ENCODE data around the gene SCN7A.
"Not testable (repeated sequence)": the region's sequence is repeated elsewhere in the genome, so short reads cannot be mapped to it uniquely, and the experiment has no call there.

SCN7A gene

DNA sequence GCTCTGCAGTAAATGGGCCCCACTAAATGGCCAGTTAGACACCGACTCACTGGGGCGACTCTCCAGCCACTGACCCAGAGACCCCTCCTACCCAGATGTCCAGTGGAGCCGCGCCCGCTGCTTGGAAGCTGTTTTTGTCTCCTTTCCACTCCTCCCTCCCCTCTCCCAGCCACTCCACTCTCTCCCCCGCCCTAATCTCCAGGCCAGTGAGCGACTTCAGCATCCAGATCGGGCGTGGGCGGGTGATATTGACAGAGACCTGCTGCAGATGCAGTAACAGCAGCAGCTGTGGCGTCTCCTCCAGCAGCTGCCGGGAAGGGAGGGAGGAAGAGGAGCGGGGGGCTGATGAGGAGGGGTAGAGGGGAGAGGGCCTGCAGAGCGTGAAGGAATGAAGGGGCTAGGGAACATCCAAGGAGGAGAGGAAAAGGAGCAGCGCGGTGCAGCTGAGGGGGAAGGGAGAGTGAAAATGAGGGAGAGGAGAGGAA is at the start of gene SCN7A:
SCN7A (minus strand) TSS at position 110 of the 485 bp plus-strand sequence. CDS start 16,553 bp downstream, outside the sequence.
- no peak for DNase-seq (ENCODE audit: low spot score)

- peak; percentile 55 for DNase-seq (ENCODE audit: low spot score)
These were observed 45.5 kb upstream of the SCN7A start for GRCh38 chr2:166539340-166540162.

GRCh38 chr2:166536111-166536510 is 42.1 kb upstream of the SCN7A start:
- DNase-seq (ENCODE audit: low spot score): no peak

GRCh38 chr2:166521155-166521554 is 27.1 kb upstream of the SCN7A start:
- DNase-seq (ENCODE audit: low spot score): no peak

- DNase-seq (ENCODE audit: low spot score): no peak
These were observed 26.6 kb upstream of the SCN7A start for GRCh38 chr2:166520604-166521003.

- no peak for DNase-seq (ENCODE audit: low spot score)
These were observed 25.4 kb upstream of the SCN7A start for GRCh38 chr2:166519391-166519962.

DNA sequence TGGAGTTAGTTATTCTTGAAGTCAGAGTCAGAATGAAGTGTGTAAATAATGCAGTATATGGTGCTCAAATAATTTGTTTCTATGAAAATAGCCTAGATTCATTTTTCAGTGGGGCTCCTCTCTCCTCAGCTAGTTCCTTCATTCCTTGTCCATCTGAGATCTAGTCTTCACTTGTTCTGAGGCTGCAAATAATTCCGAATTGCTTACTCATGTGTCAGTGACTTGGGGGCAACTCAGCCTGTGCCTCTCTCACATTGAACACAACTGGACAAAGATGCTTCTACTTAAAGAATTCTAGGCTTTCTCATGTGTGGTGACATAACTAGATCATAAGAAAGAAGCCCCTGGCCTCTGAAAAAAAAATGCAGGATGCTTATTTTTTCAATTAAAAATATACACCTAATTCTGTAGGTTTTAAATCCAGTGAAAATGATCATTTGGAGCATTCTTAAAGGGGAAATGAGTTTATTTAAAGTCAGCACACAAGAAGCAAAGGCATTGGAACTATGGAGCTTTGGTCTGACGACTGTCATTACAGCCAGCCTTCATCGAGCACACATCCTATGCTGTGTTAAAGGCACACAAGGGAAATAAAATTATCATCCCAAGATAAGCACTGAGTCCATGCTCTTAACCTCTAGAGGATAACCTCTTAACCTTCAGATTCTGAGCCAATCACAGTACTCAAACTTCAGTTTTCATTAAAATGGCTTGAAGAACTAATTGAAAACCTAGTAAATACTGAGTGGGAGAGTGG is 24.8 kb upstream of the SCN7A start:
- no peak for DNase-seq (ENCODE audit: low spot score)

DNA sequence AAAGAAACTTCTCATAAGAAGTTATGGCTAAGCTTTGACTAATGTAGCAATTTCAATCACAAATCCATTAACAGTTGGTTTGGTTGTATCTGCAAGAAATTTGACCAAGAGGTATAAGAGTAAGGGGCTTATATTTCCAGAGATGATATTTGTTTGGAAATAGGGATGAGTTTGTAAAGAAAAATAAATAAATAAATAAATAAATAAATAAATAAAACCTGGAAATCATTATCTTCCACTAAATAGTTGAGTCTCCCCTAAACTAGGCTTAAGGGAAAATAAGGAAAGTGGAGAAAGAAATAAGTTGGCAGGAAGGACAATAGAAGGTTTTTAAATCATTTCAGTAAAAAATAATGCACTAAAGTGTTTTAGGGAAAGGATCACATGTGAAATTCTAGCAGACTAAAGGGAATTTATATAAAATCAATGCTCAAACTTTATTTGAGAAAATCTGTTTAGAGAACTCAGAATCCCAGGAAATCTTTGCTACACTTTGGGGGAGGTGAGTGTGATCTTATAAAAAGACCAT is 23.5 kb upstream of the SCN7A start:
- no peak for DNase-seq (ENCODE audit: low spot score)

GRCh38 chr2:166516712-166517303 is 22.8 kb upstream of the SCN7A start:
- peak; percentile 25 for DNase-seq (ENCODE audit: low spot score)

GRCh38 chr2:166513952-166514351 is 19.9 kb upstream of the SCN7A start:
- no peak for DNase-seq (ENCODE audit: low spot score)

DNA sequence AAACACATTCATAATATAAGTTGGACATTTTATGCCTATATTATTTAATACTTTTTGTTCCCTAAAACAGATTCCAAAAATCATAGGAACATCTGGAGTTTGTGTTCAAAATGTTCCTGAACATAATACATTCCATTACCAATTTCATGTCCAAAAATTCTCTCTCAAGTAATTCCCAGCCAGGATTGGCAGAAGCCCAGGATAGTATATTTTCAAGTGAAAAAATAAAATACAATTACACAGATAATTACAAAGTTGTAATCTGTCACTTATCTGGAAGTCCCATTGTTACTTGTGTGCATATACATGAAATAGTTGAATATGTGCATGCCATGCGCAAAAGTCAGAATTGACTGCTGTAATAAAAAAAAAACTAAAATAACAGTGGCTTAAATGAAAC is 5.2 kb upstream of the SCN7A start:
- DNase-seq (ENCODE audit: low spot score): no peak

- no peak for DNase-seq (ENCODE audit: low spot score)
These were observed 2.6 kb downstream of the SCN7A start for GRCh38 chr2:166491461-166491860.

DNA sequence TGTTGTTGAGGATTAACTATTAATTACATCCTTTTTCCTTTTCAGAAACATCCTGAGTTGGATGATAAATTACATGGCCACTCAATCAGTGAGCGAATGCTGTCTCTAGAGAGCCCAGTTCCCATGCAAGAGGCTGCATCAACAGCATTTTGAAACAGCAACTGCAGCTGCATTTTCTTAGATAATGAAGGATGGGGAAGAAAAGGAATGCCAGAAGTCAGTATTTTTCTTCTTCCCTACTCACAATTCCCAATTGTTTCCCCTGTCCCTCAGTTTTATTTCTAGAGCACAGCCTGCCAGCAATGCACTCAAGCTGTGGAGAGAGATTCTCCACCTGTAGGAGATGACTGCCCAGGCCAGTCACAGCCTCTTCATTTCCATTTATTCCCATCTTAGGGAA is 6.9 kb downstream of the SCN7A start:
- DNase-seq (ENCODE audit: low spot score): no peak

DNA sequence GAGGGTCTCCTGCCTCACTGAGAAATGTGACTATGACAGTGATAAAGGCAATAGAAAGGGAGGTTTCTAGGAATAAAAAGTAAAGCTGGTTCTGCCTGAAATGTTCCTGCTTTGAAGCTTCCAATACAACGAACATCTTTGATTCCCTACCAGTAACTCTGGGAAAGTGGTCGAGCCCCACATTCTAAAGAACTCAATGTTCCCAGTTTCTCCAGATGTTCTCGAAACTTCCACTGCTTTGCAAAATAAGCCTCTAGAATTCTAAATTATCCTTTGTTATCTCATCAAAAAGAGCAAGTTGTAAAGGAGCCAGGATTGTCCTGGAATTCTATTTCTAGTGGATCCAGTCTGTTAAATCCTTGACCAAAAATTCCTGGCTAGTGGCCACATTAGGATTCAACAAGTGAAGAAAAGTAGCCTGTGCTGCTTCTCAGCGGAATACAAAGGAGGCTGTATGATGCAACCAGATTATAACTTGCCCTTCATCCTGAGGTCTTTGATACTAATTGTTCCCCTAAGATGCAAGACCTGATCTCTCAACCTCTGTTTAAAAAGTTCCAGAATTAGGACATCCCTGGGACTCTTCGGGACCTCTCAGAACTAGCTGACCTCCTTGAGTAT is 8.4 kb downstream of the SCN7A start:
- DNase-seq (ENCODE audit: low spot score): no peak

- DNase-seq (ENCODE audit: low spot score): no peak
These were observed 21.7 kb downstream of the SCN7A start for GRCh38 chr2:166472332-166472731.

GRCh38 chr2:166468124-166469024 is 25.7 kb downstream of the SCN7A start:
- no peak for DNase-seq (ENCODE audit: low spot score)

DNA sequence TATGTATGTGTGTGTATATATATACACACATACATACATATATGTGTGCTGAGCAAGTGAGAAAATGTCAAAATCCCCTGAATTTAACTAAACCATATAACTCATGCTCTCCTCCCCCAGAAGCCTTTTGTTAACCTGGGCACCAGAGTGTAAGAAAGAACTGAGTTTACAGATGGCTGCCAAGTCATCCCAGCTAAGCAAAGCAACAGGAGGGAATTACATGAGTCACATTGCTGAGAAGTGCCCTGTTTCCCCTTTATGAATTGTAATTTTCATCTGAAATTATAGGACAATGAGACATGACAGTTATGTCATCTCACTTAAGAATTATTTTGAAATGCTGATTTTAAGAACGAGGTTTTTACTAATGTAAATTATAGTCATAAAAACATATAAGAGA is 29.9 kb downstream of the SCN7A start:
- no peak for DNase-seq (ENCODE audit: low spot score)

DNA sequence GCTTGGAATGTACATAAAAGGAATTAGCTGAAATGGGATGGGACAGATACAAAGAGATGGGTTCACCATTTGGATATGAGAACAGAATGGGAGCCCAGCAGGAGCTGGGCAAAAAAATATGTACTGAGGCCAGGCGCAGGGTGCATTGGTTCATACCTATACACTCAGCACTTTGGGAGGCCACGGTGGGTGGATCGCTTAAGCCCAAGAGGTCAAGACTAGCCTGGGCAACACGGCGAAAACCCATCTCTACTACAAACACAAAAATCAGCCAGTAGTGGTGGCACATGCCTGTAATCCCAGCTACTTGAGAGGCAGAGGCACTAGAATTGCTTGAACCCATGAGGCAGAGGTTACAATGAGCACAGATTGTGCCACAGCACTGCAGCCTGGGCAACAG is 30.4 kb downstream of the SCN7A start:
- no peak for DNase-seq (ENCODE audit: low spot score)

- DNase-seq (ENCODE audit: low spot score): no peak
These were observed 35.4 kb downstream of the SCN7A start for GRCh38 chr2:166458674-166459073.

GRCh38 chr2:166455823-166456222 is 38.2 kb downstream of the SCN7A start:
- DNase-seq (ENCODE audit: low spot score): not testable (repeated sequence)
